Uterine smooth muscle cell (primary cell): ENCODE results near the gene ERCC3. TPM values are rescaled to one million over a fixed set of nuclear protein-coding genes. Genes with fewer than 3 reads are reported as not detected.

ENCODE experiments used
- total RNA-seq: library from RNA; depleted of rRNA; stranded (reverse); fragments of >200 nt; gene quantifications from 2 replicates; pipeline ENCODE4 v1.2.3, GENCODE V29; 2014

Gene ERCC3
- total RNA-seq: 53.6 and 63.7 TPM in 2 replicates

DNA sequence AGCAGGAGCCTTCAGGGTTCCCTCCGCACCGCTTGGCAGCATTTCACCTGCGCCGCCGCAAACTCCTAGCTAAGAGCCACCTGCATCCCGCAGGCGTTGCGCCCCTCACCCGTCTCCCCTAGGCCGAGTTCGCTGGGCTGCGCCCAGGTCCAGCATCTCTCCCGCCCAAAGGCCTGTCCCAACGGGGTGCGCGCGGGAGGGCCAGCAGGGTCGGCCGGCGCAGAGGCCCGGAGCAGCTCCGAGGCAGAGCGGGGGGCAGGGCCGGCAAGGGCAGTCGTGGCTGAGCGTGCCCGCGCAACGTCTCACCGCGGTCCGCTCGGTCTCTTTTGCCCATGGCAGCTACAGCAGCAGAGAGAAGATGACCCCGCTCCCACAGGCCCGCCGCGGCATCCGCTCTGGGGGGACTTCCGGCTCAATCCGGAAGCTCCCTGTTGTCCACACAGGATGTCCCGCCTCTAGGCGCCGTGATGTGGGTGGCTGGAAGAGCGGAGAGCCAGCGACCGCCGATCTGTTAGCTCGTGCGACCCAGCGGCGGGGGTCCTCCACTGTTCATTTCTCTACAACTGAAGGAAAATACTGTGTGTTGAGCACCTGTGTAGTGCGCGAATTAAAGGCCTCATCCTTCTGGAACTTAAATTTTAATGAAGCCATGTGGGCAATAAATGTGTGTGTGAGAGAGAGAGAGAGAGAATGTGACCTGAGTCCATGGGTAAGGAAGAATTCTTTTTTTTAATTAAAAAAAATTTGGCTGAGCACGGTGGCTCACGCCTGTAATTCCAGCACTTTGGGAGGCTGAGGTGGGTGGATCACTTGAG, at the start of gene ERCC3:
Gene ERCC3 (minus strand): TSS at position 397 of the 815 bp plus-strand sequence. CDS start 63 bp downstream, at position 334.

DNA sequence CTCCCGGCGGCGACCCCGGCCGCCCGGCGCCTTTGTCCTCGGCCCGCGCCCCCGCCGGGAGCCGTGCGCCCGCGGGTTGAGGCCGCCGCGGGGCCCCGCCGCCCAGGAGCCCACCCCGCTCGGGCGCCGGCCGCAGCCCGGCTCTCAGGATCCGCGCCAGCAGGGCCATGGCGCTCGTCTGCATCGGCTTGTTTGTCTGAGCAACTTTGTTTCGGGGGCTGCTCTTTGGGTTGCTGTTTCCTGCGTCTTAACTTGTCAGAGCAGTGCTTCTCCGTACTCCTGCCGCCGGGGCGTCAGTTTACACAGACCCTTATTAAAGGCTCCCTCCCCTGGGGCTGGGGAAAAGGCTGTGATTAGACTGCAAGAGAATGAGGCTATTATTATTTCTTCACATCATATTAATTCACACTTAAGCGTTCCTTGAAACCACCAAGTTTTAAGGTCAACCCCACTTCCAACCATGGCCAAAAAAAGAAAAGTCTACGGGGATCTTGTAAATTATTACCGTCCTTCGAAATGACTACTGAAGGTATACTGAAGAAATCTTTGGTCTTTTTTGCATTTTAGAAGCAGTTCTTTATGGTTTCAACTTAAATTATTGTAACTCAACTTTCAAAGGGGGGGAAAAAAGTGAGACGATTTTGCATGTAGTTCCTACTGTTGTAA, 73.7 kb downstream of the ERCC3 start, which contains the start of gene CYP27C1:
Gene CYP27C1 (minus strand): TSS at position 198 of the 666 bp plus-strand sequence. CDS start 29 bp downstream, at position 169.

Other genes starting within 250 kb of the ERCC3 start
- 46.1 and 50.6 TPM in 2 replicates for gene BIN1, start 187.0 kb downstream of the ERCC3 start, total RNA-seq
- gene CYP27C1, start 73.8 kb downstream of the ERCC3 start, total RNA-seq: not detected in 2 replicates
- gene MAP3K2, start 93.8 kb upstream of the ERCC3 start, total RNA-seq: 40.1 and 50.0 TPM in 2 replicates
- gene PROC, start 124.3 kb upstream of the ERCC3 start, total RNA-seq: not detected in 2 replicates
- 46.9 and 51.2 TPM in 2 replicates for gene IWS1, start 232.3 kb upstream of the ERCC3 start, total RNA-seq
- gene MYO7B, start 241.5 kb upstream of the ERCC3 start, total RNA-seq: under 0.01 and 0.12 TPM in 2 replicates